Stimulated activated CD4-positive, alpha-beta T cell treated with anti-CD3 and anti-CD28 coated beads, Interleukin-12 subunit alpha, Interleukin-12 subunit beta, amount 100 ng/mL, for 24 hours (primary cell): ENCODE results near the gene HPSE2.
"Not testable (repeated sequence)": the region's sequence is repeated elsewhere in the genome, so short reads cannot be mapped to it uniquely, and the experiment has no call there.

ENCODE experiments used
- DNase-seq, 2 experiments: peaks; one replicate each; pipeline ENCODE4 v3.0.0-alpha.2; 2020; ENCODE audit warnings: low read depth in 2 of 2

HPSE2 gene

GRCh38 chr10:98919899-98920298 is 315.8 kb downstream of the HPSE2 start:
- DNase-seq: no peak

DNA sequence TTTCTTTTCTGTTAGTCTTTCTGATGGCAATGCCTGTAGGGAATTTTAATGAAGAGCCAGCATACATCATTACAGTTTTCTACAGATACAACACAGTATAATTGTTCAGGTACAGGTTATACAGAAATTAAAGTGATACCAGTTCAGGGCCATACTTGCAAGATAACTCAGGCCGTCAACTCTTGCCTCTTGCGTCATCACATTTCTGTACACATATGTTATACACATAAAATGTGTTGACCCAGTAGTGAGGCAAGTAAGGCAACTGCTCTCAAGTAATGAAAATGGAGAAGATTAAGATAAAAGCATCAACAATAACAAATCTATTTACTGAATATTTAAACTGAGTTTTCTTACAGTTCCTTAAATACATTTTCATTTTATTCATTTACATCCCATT is 317.8 kb downstream of the HPSE2 start:
- no peak for DNase-seq

DNA sequence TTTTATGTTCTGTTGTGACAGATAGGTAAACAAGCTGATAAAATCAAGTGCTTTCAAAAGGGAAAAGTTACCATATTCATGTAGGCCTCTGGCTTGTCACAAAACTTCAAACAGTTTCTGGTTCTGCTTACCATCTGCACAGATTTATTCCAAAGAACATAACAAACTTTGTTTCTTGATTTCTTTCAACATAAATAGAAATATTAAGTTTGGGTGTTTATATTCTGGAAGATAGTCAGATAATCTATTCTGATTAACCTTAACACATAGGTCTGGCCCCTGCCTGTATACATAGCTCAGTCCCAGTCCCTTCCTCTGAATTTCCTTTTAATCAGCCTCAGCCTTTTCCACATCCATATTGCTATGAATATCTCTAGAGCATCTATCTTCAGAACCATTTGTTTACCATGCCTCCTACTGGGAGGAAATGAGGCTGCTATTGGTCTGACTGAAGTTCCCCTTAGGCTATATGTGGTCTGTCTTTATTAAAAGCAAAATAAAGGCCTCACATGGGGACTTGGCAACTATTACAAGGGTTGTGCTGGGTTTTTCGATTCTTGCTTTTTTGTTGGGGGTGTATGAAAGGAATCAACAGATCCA is 319.0 kb downstream of the HPSE2 start:
- no peak for DNase-seq

DNA sequence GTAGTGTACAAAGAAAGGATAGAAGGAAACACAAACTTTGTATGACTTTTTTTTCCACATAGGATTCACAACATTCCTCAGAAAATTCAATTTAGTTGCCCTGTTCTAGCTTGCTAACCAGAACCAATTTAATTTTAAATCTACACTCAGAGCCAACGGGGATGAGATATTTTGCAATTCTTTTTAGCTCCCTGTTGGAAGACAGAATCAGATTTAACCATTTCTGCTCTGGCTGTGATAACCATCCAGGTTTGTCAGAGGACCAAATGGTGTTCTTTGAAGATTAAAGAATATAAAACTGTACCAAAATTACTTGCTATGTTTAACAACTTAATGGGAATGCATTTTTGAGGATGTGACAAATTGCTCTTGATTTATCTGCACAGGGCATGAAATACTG is 319.7 kb downstream of the HPSE2 start:
- DNase-seq: no peak

DNA sequence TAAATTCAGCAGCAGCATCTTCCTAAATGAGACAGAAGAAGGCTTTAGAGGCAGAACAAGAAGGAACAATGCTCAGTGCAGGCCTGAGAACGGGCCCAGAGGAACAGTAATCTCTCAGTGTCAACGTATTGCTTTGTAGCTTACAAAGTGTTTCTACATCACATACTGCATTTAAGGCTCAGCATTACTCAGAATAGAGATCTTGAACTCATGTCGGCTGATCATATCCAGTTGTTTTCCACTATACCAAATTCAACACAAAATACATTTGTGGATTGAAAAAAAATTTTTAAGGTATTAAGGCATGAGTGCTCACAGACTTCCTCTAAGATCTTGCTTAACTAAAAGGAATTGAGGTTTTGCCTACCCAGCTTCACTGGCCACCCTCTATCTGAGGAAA is 325.1 kb downstream of the HPSE2 start:
- DNase-seq: no peak

GRCh38 chr10:98910048-98910447 is 325.6 kb downstream of the HPSE2 start:
- DNase-seq: no peak

- DNase-seq: no peak
These were observed 326.8 kb downstream of the HPSE2 start for GRCh38 chr10:98908868-98909267.

DNA sequence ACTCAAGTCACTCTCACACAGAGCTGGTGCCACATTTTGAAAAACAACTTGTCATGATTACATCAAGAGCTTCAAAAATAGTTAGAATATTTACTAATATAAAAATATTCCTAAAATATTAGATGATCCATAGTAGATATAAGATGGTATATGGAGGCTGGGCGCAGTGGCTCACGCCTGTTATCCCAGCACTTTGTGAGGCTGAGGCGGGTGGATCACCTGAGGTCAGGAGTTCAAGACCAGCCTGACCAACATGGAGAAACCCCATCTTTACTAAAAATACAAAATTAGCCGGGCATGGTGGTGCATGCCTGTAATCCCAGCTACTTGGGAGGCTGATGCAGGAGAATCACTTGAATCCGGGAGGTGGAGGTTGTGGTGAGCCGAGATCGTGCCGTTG is 327.4 kb downstream of the HPSE2 start:
- not testable (repeated sequence) for DNase-seq

GRCh38 chr10:98901441-98902110 is 334.1 kb downstream of the HPSE2 start:
- DNase-seq: no peak

DNA sequence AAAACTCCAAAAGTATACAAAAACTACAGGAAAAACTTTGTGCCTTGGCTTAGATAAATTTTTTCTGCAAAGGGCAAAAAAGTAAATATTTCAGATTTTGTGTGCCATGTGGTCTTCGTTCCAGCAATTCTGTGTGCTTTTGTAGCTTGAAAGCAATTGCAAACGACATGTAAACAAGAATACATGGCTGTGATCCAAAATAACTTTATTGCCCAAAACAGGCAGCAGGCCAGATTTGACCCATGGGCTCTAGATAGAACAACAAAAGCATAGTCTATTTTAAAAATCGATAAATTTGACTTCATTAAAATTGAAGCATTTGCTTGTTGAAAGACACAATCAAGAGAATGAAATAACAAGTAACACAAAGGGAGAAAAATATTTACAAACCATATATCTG is 336.6 kb downstream of the HPSE2 start:
- DNase-seq: no peak

DNA sequence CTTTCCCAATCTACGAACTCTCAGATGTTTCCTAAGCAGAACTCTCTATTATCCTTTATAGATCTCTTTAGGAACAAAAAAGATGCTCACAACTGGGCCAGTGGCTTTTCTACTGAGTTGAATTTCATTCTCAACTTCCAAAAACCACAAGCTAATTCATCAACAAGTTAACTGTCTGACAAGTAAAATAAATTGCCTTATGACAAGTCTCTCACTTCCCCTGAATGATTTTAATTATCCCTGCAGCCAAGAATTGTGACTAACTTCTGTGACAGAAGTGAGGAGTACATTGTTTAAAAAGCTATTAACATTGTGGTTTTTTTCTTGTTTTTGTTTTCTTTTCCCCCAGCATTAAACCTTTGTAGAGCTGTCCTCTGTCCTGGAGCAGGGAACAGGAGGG is 343.1 kb downstream of the HPSE2 start:
- no peak for DNase-seq

DNA sequence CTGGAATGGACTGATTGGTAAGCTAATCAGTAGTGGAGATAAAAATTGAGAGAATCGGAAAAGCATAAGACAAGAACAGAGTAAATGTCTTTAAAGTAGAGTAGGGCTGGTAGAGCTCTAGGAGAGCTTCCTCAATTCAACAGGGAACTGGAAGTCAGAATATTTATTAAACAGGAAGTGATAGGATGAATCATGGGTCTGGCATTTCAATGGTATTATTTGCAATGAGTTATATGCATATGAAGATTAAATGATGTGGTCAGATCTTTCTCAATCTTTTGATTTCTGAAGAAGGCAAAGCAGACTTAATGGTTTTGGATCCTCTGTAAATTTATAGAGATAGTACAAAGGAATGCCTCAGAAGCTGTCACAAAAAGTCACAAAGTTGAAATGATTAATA is 349.0 kb downstream of the HPSE2 start:
- no peak for DNase-seq

DNA sequence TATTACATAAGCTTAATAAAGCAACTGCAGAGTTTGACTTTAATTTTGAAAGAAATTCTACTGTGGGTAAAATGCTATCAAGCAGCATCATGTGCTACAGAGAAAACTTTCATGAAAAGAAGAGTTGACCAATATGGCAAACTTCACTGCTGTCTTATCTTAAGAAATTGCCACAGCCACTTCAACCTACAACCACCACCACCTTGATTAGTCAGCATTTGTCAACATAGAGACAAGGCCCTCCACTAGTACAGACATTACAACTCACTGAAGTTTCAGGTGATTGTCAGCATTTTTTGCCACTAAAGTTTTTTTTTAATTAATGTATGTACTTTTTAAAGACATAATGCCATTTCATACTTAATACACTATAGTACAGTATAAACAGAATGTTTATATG is 350.3 kb downstream of the HPSE2 start:
- DNase-seq: no peak

DNA sequence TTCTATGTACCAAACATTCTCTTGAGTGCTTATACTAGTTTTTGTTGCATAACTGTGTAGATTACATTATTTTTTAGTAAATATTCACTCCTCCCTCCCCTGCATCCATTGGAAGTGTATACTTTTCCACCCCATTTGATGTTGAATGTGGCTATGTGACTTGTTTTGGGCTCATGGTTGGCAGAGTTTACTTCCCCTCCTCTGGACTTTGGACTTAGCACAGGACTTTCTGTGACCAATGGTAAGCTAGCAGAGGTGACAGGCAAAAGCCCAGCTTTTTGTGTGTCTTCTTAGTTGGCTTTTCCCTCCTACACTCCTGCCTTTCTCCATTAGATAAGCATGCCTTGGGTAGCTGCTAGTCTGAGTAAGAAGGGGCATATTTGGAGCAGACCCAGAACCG is 353.9 kb downstream of the HPSE2 start:
- no peak for DNase-seq

- no peak for DNase-seq
These were observed 354.7 kb downstream of the HPSE2 start for GRCh38 chr10:98880971-98881370.

DNA sequence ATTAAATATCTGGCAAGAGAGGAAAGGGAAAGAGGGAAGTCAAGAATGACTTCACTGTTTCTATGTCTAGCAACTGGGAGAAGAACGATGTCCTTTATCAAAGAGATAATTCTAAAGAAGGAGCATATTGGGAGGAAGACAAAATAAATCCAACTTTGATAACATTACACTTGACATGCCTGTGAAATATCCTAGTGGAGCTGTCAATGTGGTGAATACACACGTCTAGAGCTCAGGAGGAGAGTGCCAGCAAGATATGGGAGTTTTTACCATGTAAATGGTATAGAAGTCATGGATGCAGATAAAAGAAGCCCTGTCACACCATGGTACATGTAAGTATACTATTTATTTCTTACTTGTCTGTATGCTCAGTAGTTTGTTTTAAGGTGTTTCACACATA is 356.7 kb downstream of the HPSE2 start:
- no peak for DNase-seq

DNA sequence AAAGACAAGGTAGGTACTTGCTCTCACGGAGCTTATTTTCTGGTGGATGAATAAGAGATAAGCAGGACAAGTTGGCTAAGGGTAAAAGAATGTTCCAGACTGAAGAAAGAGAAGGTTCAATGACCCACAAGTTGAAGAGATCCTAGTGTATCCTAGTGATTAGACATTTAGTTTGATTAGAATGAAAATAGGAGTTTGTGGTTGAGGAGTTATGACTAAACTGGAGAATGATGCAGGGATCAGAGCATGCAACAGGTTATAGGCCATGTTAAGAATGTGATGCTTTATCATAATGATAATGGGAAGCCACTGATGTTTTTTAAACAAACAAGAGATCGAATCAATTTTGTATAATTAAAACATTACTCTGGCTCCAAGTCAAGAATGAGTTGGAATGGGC is 357.2 kb downstream of the HPSE2 start:
- DNase-seq: no peak

DNA sequence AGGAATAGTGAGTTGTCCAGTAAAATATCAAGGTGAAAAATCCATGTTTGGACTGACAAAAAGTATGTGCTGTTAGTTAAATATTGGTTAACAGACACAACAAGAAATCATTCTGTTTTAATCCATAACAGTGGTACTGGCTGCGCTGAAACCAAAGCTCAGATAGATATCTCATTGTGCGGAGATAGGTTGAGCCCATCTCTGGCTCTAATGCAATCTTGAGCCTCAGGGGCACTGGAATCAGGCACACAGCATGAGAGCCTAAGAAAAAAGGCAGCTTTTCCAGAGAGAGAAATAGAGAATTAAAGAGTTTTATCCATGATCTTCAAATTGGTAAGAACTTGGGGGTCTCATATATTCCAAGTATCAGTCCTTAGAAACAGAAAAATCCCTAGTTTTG is 373.7 kb downstream of the HPSE2 start:
- no peak for DNase-seq

- DNase-seq: no peak
These were observed 377.1 kb downstream of the HPSE2 start for GRCh38 chr10:98858525-98858924.

DNA sequence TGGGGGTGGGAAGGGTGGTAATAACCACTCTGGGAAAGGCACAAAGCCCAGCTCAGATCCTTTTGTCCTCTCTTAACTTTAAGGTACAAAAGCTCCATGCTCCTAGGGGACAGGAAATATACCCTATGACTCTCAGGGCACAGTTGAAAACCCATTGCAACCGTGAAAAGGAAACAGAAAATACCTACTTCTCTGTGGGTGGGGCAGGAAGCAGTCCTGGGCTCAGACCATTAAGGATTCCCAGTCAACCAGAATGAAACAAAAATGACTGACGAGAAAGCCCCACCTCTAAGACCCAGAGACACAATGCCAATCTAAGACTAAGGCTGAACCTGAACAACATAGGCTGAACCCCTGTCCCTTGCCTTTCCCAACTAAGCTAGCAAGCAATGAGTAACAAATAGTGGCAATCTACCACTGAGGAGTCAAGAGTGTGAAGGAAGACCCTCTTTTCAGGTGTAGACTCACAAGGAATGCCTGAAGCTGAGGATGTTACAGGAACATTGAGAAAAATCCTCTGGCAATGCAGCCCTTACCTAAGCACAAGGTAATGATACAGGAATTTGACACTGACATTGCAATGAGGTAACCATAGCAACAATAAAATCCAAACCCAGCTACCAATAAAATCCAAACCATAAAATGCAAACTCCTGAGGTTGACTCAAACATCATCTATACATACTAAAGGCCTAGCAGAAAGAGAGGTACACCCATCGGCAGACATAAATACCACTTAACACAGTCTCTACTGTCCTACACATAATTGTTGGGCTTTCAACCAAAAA is 380.1 kb downstream of the HPSE2 start:
- DNase-seq: no peak

DNA sequence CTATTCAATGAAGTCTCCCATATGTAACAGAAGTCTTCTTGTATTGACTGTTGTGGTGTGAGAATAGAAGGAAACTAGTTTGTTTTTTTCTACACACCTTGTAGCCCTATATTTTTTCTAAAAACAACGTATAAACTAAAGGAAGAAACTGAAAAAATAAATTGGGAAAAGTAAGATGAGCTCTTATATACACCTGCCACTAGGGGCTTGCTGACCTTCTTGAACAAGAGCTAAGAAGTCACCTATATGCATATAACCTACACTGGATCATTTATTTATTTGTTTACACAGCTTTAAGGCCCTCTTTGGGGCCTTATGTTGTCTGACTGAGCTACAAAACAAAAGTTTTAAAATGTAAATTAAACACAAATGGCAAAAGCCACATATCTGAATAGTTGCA is 383.0 kb downstream of the HPSE2 start:
- DNase-seq: no peak

DNA sequence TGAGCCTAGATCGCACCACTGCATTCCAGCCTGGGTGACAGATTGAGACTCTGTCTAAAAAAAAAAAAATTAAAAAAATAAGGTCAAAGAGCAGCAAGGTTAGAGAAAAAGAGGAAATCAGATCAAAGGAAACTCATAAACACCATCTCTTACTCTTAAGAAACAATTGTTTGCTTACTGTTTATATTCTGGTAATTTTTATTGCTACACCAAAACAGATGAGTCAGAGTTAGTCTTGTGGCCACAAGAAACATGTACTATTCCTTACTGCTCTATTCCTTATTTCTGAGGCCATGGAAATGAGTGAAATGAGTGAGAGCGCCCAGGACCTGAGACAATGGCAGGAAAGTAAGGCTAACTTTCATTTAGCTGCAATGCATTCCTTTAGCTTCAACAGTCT is 387.3 kb downstream of the HPSE2 start:
- DNase-seq: no peak

DNA sequence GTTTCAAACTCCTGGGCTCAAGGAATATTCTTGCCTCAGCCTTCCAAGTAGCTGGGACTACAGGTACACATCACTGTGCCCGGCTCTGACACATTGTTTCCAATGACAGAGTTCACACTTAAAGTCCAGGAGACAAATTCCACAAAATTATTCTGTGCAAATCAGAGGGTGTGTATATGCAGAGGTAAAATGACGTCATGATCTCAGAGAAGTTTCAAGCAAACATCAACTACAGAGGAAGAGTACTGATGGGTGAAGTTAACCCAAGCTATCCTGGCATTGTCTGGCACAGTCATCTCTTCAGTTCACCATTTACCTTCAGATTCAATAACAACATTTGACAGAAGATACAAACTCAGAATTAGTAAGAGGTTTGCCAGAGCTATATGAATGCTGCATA is 388.9 kb downstream of the HPSE2 start:
- DNase-seq: no peak
